SU-DHL-6 (cell line): ENCODE measurements around the gene RNF135.
"Not testable (repeated sequence)": the region's sequence is repeated elsewhere in the genome, so short reads cannot be mapped to it uniquely, and the experiment has no call there.

Source experiments
- CTCF ChIP-seq: fragments of 200-600 bp; sonication (generic); IDR thresholded peaks from one replicate; pipeline ENCODE4 v1.5.1; 2017; ENCODE audit warnings: antibody characterized with exemption, mild to moderate bottlenecking, low read length, moderate library complexity; ENCODE audit not compliant: insufficient read depth, poor library complexity, severe bottlenecking
- EZH2phosphoT487 ChIP-seq: fragments of 200-600 bp; sonication (generic), shearing (Covaris generic); conservative IDR thresholded peaks from 2 replicates; pipeline ENCODE4 v1.6.1; 2018; ENCODE audit warnings: mild to moderate bottlenecking, antibody characterized with exemption, low read length, moderate library complexity, mixed read lengths

DNA sequence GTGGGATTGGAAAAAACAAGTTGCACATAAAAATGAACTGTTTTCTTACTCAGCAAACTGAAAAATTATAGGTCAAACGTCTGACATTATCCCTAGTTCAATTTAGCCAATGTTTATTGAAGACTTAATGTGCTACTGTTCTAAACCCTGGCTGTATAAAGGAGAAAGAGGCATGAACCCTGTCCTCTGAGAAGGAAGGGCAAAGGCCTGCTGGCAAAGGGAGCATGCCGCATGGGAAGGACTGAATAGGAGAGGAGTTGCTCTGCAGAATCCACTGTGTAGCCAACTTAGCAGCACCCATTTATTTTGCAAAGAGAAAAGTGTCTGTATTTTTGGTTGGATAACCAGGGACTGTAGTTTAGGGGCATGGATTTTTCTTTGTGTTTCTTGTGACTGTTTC, 52.3 kb downstream of the RNF135 start:
- not testable (repeated sequence) for TF ChIP-seq CTCF, EZH2phosphoT487
